ENCODE results near the gene ORMDL1. TPM values are rescaled to one million over a fixed set of nuclear protein-coding genes. Genes with fewer than 3 reads are reported as not detected.

Gene ORMDL1
- total and polyA plus RNA-seq, 2 of the 4 experiments (the other 2 are of a cell fraction) = 35.8 to 66.8 TPM

DNA sequence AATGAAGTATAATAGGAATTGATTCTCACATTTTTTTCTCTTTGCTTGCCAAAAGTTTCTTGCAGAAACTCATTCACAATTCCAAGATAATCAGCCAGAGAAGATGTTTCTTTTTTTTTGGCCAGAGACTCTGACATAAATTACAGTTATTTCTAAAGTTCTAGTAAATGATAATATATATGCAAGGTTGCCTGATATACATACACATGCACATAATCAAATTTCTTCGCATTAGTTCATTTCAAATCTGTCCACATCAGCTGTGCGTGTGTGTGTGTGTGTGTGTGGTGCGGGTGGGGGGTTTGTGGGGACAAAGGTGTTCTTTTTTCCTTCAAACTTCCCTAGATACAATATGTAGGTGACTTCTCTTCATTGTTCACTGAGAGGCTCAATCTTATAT is 54.7 kb downstream of the ORMDL1 start:
- in situ Hi-C loops (cut with MboI; ENCODE audit: low sequenced_read_pairs) = no loop called here
- H2BK20ac ChIP-seq (ENCODE audit: low read depth, low read length) = no peak overlapping the region
- no peak overlapping the region for H3K56ac ChIP-seq (ENCODE audit: extremely low read depth, insufficient read depth, low read length)
- no peaks in the 10 kb centered on the region for H4K20me1 ChIP-seq (ENCODE audit: insufficient read depth, low read length)
- ATAC-seq (ENCODE audit: low read depth) (no peak), DNase-seq (no peak)
- 0 out of 2 replicates have a peak, but pooled peaks cover 2% of the 10 kb centered on the region for H3K36me3 ChIP-seq (ENCODE audit: control insufficient read depth, insufficient read depth, low read length)
- CTCF ChIA-PET = no interaction called here
- no peaks in the 10 kb centered on the region for H3K27me3 ChIP-seq (ENCODE audit: control insufficient read depth, insufficient read depth, low read length)
- no peak overlapping the region for H3K4ac ChIP-seq (ENCODE audit: low read depth, low read length)
- POLR2A ChIA-PET (ENCODE audit: unreplicated experiment) = no interaction called here
- WGBS, 2 experiments (ENCODE audit: extremely low coverage in 2 of 2, insufficient read length in 1 of 2) = no CpG with 5 or more reads among the region's 3 CpGs
- TF ChIP-seq BHLHE40 (IDR thresholded peaks at IDR 0.05; ENCODE audit: low read depth, low read length) = no peak
- TF ChIP-seq FOS (IDR thresholded peaks at IDR 0.05; ENCODE audit: low read depth, low read length) = no peak
- no peak for TF ChIP-seq MAFK (IDR thresholded peaks at IDR 0.05; ENCODE audit: low read depth, low read length)
- H3K79me1 ChIP-seq (ENCODE audit: low read depth in 1 of 2, low read length in 2 of 2) = no peaks in the 10 kb centered on the region
- dilution Hi-C loops (cut with HindIII; ENCODE audit: low sequenced_read_pairs, unreplicated experiment) = no loop called here
- intact Hi-C loops (cut with micrococcal nuclease) = no loop called here
- no peaks in the 10 kb centered on the region for H3K9me3 ChIP-seq (ENCODE audit: control insufficient read depth, insufficient read depth, low read length)
- no peak overlapping the region for H3K4me3 ChIP-seq (ENCODE audit: insufficient read depth, low read depth, low read length)
- no peak overlapping the region for H3K18ac ChIP-seq (ENCODE audit: low read depth, low read length)
- no peak overlapping the region for H2AK5ac ChIP-seq (ENCODE audit: low read depth, low read length)
- no peak overlapping the region for H4K91ac ChIP-seq (ENCODE audit: insufficient read depth, low read depth, low read length)
- H2BK120ac ChIP-seq (ENCODE audit: low read depth, low read length) = no peak overlapping the region
- H2AK9ac ChIP-seq (replicated peaks; ENCODE audit: low read depth, low read length, poor library complexity) = no peak overlapping the region
- no peak overlapping the region for H2AFZ ChIP-seq (replicated peaks; ENCODE audit: low read length, poor library complexity)
- H4K8ac ChIP-seq (ENCODE audit: low read depth in 2 of 2, low read length in 2 of 2) = no peak overlapping the region
- no peak overlapping the region for H3K27ac ChIP-seq (ENCODE audit: insufficient read depth, low read length)
- no peak overlapping the region for H3K9ac ChIP-seq (ENCODE audit: low read depth, low read length)
- no TSS peak for BruUV-seq (replicated peaks)
- no peak overlapping the region for H3K23ac ChIP-seq (ENCODE audit: low read depth, low read length)
- H3K4me1 ChIP-seq (ENCODE audit: control insufficient read depth, insufficient read depth, low read length) = 0 out of 2 replicates have a peak, but pooled peaks cover 2% of the 10 kb centered on the region
- no peak overlapping the region for H3K14ac ChIP-seq (replicated peaks; ENCODE audit: low read depth, low read length)
- H3K9me1 ChIP-seq (ENCODE audit: insufficient read depth, low read length) = 0 out of 2 replicates have a peak, but pooled peaks cover 3% of the 10 kb centered on the region
- H2BK15ac ChIP-seq (ENCODE audit: low read depth, low read length) = no peak overlapping the region
- no peak overlapping the region for H2BK5ac ChIP-seq (ENCODE audit: low read depth, low read length, poor library complexity, severe bottlenecking)
- H3K4me2 ChIP-seq (ENCODE audit: low read depth, low read length) = no peak overlapping the region
- H4K5ac ChIP-seq (ENCODE audit: low read depth, low read length) = no peak overlapping the region

All from IMR-90 (cell line).